A549 treated with DMSO at 1 μM for 4 hours (cell line): Measurements from ENCODE around the gene KBTBD4. TPM values are rescaled to one million over a fixed set of nuclear protein-coding genes. Genes with fewer than 3 reads are reported as not detected.

ENCODE experiments used
- total RNA-seq: library from RNA; stranded (reverse); fragments of 200-300 nt; extraction: Qiagen RNA extraction; gene quantifications from 5 replicates; pipeline ENCODE4 v1.2.3, GENCODE V29; 2022; ENCODE audit warnings: low read depth

KBTBD4 gene
- 18.8 to 21.6 TPM (median 19.6 TPM) in 5 replicates for total RNA-seq

DNA sequence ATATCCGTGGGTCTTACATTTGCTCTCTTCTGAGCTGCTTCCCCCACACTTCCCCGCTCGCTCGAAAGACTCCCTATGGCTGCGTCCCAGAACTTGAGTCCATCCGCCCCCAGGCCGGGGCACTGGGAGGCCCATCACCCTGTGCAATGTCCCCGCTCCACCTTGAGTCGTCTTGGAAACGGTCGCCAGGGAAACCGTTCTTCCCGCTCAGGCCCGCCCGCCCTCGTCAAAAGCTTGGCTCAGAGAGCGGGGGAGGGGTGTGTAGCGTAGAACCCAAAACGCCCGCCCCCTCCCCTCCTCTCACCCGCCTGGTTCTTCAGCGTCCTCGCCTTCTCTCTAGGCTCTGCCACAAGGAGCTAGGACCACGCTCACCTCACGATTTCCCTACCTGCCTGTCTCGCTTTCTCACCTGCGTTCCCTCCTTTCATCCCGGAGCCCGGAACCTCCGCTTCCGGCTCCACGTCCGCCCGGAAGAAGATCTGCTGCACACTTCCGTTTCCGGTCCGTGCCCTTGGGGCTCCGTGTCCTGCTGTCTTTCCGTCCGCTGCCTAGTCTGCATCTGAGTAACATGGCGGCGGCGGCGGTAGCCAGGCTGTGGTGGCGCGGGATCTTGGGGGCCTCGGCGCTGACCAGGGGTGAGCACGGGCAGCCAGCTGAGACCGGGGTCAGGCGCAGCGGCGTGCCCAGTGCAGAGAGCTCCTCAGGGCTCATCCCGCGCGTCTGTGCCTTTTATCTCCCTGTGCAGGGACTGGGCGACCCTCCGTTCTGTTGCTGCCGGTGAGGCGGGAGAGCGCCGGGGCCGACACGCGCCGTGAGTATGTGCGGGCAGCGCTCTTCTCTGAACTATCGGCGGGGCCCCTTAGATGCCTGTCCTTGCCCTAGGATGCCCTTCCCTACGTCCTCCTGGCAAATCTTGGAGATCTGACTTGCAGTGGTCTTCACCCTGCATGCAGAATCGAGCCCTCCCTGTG, at the start of gene KBTBD4, which contains the start of gene NDUFS3:
Gene KBTBD4 (minus strand): TSS at position 447 of the 971 bp plus-strand sequence. CDS start 19 bp downstream, at position 428.
Gene NDUFS3 (plus strand): TSS at position 551 of the 971 bp plus-strand sequence. CDS start 18 bp downstream, at position 569.

DNA sequence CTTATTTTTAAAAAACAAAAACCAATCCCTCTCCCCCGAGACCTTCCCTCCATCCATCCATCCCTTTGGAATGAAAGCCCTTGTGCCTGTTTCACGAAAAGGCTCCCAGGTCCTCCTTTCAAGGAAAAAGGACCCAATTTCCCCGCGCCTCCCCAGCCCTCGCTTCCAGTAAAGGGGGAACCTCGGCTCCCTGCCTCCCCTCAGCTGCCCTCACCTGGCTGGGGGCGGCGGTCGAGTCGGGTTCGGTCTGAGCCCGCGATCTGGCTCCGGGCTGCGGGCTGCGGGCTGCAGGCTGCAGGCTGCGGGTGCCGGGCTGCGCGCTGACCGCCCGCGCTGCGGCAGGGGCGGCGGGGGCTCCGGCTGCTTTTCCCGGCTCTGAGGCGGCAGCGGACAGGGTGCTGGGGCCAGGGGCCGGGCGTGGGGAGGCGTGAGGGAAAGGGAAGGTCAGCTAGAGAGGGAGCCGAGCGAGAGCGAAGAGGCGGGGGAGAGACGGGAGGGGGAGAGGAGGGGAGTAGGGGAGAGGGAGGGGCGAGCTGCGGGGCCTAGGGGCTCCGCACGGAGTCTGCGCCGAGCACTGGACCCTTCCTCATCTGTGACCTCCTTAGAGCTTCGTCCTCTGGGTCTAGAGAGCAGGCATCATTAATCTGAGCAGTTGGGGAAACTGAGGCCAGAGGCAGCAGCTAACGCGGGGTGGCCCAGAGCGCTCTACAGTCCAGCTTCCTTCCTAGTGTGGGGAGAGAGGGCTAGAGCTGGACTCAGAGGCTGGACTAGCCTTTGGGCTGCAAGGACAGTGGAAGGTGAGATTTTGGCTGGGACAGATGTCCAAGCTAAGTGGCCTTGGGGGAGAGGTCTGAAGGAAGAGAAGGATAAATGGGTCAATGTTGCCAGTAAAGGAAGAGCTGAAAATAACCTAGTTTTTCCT, 15.4 kb upstream of the KBTBD4 start, which contains the start of gene C1QTNF4:
Gene C1QTNF4 (minus strand): TSS at position 478 of the 922 bp plus-strand sequence. CDS start 3,601 bp downstream, outside the sequence.

DNA sequence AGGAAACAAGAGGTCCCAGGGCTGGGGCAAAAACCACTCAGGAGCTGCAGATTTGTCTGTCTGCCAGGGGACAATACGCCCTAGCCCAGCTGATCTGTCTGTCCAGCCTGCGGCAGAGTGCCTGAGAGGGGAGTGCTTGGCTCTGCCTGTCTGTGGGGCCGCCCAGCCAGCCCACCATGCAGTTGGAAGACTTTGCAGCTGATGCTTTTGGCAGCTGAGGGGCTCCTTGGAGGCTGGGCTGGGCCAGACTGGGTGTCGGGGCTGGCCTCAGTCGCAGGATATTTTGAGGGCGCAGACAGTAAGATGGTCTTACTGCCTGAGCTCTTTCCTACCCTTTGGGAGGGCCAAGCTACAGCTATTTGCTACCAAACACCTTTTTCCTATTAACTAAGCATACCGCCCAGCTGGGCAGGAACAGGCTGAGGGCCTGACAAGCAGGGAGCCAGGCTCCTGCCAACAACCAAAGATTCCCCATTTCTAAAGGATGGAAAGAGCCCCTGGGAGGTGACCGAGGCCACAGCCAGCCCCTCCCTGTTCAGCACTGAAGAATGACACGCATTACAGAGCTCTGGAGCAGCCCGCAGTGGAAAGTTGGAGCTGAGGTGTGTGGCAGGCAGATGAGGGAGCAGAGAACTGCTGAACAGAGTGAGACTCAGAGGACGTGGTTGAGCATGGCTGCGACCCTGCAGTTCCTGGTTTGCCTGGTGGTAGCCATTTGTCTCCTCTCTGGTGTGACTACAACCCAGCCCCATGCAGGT, 7.5 kb upstream of the KBTBD4 start, which contains the start of gene FAM180B:
Gene FAM180B (plus strand): TSS at position 581 of the 758 bp plus-strand sequence. CDS start 91 bp downstream, at position 672.

DNA sequence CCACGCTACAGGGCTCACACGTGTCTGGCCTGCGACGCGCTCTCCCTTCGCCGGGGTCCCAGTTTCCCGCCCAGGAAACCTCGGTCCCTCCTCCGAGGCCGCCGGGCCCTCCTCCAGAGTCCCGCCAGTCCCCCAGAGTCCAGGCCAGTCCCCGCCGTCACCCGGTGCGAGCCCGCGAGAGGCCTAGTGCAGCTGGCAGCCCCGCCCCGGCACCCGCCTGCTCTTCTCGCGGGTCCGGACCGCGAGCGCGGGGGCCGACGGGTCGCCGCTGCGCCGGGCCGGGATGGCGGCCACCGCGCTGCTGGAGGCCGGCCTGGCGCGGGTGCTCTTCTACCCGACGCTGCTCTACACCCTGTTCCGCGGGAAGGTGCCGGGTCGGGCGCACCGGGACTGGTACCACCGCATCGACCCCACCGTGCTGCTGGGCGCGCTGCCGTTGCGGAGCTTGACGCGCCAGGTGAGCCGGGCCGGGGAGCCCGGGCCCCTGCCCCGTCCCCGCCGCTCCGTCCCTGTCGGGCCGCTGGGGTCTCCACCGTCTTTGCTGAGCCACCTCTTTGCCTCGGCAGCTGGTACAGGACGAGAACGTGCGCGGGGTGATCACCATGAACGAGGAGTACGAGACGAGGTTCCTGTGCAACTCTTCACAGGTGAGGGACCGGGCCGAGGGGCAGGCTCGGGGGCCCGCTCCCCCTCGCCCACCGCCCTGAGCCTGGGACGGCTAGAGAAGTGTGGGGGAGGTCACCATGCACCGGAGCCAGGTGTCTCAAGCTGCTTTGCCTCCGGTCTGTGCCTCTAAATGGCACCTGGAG, 13.2 kb downstream of the KBTBD4 start, which contains the start of gene PTPMT1:
Gene PTPMT1 (plus strand): TSS at position 260 of the 809 bp plus-strand sequence. CDS start 24 bp downstream, at position 284.

DNA sequence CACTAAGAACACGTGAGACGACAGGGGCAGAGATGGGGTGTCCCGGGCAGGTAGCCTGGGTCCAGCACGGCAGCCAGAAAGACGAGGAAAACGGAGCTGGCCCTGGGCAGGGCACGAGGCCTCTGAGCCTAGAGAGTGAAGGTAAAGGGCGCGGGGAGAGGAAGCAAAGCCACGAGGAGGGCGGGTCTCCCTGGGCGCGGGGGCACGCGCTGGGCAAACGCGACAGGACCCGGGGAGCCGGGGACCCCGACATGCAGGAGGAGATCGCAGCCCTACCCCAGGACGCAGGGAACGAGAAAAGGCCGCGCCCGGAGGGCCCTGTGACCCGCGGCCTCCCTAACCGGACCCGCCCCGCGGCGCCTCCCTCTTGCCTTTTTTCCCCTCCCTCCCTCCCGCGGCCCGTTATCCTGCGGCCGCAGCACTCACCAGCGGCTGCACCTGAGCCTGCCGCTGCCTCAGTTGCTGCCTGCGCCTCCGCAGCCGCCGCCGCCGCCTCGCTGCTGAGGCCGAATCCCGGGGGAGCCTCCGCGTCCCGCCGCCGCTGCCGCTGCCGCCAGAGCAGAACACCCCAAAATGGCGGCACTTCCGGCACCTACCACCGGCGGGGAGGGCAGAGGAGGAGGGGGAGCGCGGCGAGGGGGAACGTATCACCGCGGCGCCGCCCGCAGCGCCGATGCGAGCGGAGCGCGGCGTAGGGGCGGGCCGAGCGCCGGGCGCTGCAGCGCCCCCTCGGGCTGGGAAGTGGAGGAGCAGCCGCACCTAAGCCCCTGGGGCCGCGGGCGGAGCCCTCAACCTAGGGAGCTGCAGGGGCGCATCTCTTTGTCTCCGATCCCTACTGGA, 26.0 kb downstream of the KBTBD4 start, which contains the start of gene CELF1:
Gene CELF1 (minus strand): TSS at position 567 of the 840 bp plus-strand sequence. CDS start 53,609 bp downstream, outside the sequence.

Other genes starting within 250 kb of the KBTBD4 start
- 0.05 to 0.10 TPM (median 0.07 TPM) in 5 replicates for gene MYBPC3, start 226.3 kb downstream of the KBTBD4 start, total RNA-seq
- not detected in 5 replicates for gene SPI1, start 200.4 kb downstream of the KBTBD4 start, total RNA-seq
- 40.9 to 50.4 TPM (median 47.0 TPM) in 5 replicates for gene SLC39A13, start 170.4 kb downstream of the KBTBD4 start, total RNA-seq
- 181 to 237 TPM (median 200 TPM) in 5 replicates for gene PSMC3, start 152.5 kb downstream of the KBTBD4 start, total RNA-seq
- 0.10 to 0.35 TPM (median 0.21 TPM) in 5 replicates for gene RAPSN, start 129.8 kb downstream of the KBTBD4 start, total RNA-seq
- 46.6 to 62.8 TPM (median 54.7 TPM) in 5 replicates for gene CELF1, start 25.8 kb downstream of the KBTBD4 start, total RNA-seq
- 61.2 to 74.5 TPM (median 73.6 TPM) in 5 replicates for gene PTPMT1, start 13.4 kb downstream of the KBTBD4 start, total RNA-seq
- gene NDUFS3, start 104 bp upstream of the KBTBD4 start, total RNA-seq, result 106 to 135 TPM (median 129 TPM) in 5 replicates
- 0.07 TPM in 1 of 5 replicates, not detected in the others for gene FAM180B, start 7.7 kb upstream of the KBTBD4 start, total RNA-seq
- gene C1QTNF4, start 15.4 kb upstream of the KBTBD4 start, total RNA-seq, result 0.09 to 0.14 TPM in 2 of 5 replicates, not detected in the others
- gene MTCH2, start 63.6 kb upstream of the KBTBD4 start, total RNA-seq, result 117 to 140 TPM (median 135 TPM) in 5 replicates
- gene AGBL2, start 136.4 kb upstream of the KBTBD4 start, total RNA-seq, result 1.1 to 1.7 TPM (median 1.3 TPM) in 5 replicates
- 49.9 to 59.7 TPM (median 57.4 TPM) in 5 replicates for gene FNBP4, start 188.4 kb upstream of the KBTBD4 start, total RNA-seq